Mucosa of descending colon (tissue), 3 donors: Measurements from ENCODE around the gene GEMIN4. TPM values are rescaled to one million over a fixed set of nuclear protein-coding genes. Genes with fewer than 3 reads are reported as not detected.
"Not testable (repeated sequence)": the region's sequence is repeated elsewhere in the genome, so short reads cannot be mapped to it uniquely, and the experiment has no call there.

Source experiments
- ATAC-seq: fragments of 200-7000 bp; cut with Tn5 transposase; one replicate; pipeline ENCODE4 v1.9.1; 2020; ENCODE audit warnings: mild to moderate bottlenecking, moderate library complexity
- DNase-seq, 3 donors: peaks; one replicate each; pipeline ENCODE4 v3.0.0-alpha.2; 2020
- H3K36me3 ChIP-seq: fragments of 200-600 bp; one replicate; pipeline ENCODE4 v1.8.0; 2021; ENCODE audit warnings: low read depth, mild to moderate bottlenecking
- H3K4me1 ChIP-seq: fragments of 200-600 bp; one replicate; pipeline ENCODE4 v1.8.0; 2021; ENCODE audit warnings: low read depth, mild to moderate bottlenecking
- H3K4me3 ChIP-seq: fragments of 200-600 bp; one replicate; pipeline ENCODE4 v1.8.0; 2021; ENCODE audit warnings: mild to moderate bottlenecking
- H3K9me3 ChIP-seq: fragments of 200-600 bp; one replicate; pipeline ENCODE4 v1.8.0; 2021; ENCODE audit warnings: mild to moderate bottlenecking
- CTCF ChIP-seq: fragments of 200-600 bp; IDR thresholded peaks from one replicate; pipeline ENCODE4 v1.8.0; 2022; ENCODE audit warnings: antibody characterized with exemption, mild to moderate bottlenecking
- intact Hi-C, 2 donors: fragments of 100-400 bp; cut with DNase I in 1 of 2; cut with micrococcal nuclease in 1 of 2; formaldehyde crosslinking; loops; one replicate each; pipeline versions ENCODE4 v1.11.0 to v1.11.1; 2022; cut with DNase I, micrococcal nuclease
- total RNA-seq, 3 donors: library from RNA; stranded (reverse); fragmentation: NEBNext Ultra II Directional in 2 of 3; extraction: Animal tissue kit (Norgen Biotek cat#: 25700) in 2 of 3; gene quantifications; one replicate each; pipeline versions ENCODE4 v1.2.1 to v1.2.4, GENCODE V29; 2021 to 2023
- donor health status: DM: no; HTN: no; CAD: no; lungs with moderate emphysema.
- donor health status: DM: no; HTN: no; CAD: no.
- donor health status: DM: no; HTN: yes; CAD: no.

GEMIN4 gene
- total RNA-seq, 3 donors from 2014 or later = 15.5 to 20.3 (median 16.4) TPM

- TF ChIP-seq CTCF = no peak
- DNase-seq (no peak), ATAC-seq (no peak)
- no peaks in the 10 kb centered on the region for H3K36me3 ChIP-seq
- no peaks in the 10 kb centered on the region for H3K4me1 ChIP-seq
- H3K4me3 ChIP-seq = no peak overlapping the region
- intact Hi-C loops = no loop called here
- H3K9me3 ChIP-seq = no peaks in the 10 kb centered on the region
Measured at GRCh38 chr17:773467-774312, 21.6 kb upstream of the GEMIN4 start.

DNA sequence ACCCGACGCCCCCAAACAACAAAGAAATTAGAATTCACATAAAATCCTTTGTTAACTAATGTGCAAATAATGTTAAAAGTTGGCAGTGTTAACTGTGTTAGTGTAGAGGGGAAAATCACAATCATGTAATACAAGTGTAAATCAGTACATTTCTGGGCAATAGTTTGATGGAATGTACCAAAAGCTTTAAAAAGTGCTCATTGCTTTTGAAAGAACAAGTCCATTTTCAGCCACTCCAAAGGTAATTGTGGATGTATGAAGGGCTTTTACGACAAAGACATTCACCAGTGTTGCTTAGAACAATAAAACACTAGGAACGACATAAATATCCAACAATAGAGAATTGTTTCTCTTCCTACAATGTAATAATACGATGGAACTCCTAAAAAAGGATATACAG, 21.0 kb upstream of the GEMIN4 start:
- no peaks in the 10 kb centered on the region for H3K36me3 ChIP-seq
- intact Hi-C loops = no loop called here

DNA sequence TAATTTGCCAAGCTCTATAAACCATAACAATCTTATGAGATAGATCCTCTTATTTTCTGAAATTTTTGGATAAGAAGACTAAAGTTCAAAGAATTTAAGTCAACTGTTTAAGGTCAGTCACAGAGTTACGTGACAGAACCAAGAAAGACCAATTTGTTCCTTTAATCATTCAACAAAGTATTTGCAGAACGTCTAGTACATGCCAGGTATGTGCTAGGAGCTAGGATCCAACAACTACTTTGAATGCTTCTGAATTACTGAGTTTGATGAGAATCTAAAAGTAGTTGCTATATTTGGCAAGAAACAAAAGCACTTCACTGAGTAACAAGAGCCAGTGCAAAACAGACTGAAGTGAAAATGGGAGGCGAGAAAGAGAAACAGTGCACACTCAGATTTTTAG, 15.0 kb upstream of the GEMIN4 start:
- no peak for TF ChIP-seq CTCF
- intact Hi-C loops = no loop called here
- ATAC-seq = no peak

More for the DNA sequence above, 21.0 kb upstream of the GEMIN4 start:
- TF ChIP-seq CTCF = no peak
- no peak for DNase-seq
- H3K4me3 ChIP-seq = no peak overlapping the region
- no peaks in the 10 kb centered on the region for H3K9me3 ChIP-seq
- no peaks in the 10 kb centered on the region for H3K4me1 ChIP-seq
- ATAC-seq = no peak

DNA sequence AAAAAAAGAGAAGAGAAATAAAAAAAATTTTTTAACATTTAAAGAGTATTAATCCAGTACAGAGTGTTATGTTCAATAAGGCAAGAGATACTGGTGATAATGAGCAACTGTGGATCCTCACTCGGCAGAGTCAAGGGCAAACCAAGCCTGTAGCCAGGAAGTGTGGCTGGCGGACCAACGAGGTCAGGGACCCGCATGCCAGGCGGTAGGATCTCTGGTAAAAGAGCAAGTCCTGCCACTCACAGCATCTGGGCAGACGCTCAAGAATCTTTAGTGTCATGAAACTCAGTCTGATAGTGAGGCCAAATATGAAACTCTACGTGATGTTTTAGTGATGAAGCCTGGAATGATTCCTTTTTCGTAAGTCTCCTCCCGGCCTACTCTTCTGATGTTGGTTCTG, 8.3 kb upstream of the GEMIN4 start:
- ATAC-seq (no peak), DNase-seq (no peak)
- no peaks in the 10 kb centered on the region for H3K9me3 ChIP-seq
- no peak for TF ChIP-seq CTCF
- H3K36me3 ChIP-seq = no peaks in the 10 kb centered on the region
- H3K4me1 ChIP-seq = no peaks in the 10 kb centered on the region
- intact Hi-C loops = no loop called here
- no peak overlapping the region for H3K4me3 ChIP-seq

More for the DNA sequence above, 15.0 kb upstream of the GEMIN4 start:
- no peak for DNase-seq
- no peaks in the 10 kb centered on the region for H3K9me3 ChIP-seq
- no peaks in the 10 kb centered on the region for H3K36me3 ChIP-seq
- no peaks in the 10 kb centered on the region for H3K4me1 ChIP-seq
- no peak overlapping the region for H3K4me3 ChIP-seq

- Histone ChIP-seq H3K4me1 (no peaks in the 10 kb centered on the region), H3K36me3 (no peaks in the 10 kb centered on the region), H3K4me3 (no peak overlapping the region), H3K9me3 (no peaks in the 10 kb centered on the region)
- TF ChIP-seq CTCF = no peak
- ATAC-seq (no peak), DNase-seq (no peak)
- intact Hi-C loops = no loop called here
Measured at GRCh38 chr17:759964-760363, 7.9 kb upstream of the GEMIN4 start.

- H3K4me1 ChIP-seq, H3K9me3 ChIP-seq, H3K36me3 ChIP-seq, ATAC-seq, H3K4me3 ChIP-seq, DNase-seq, intact Hi-C loops: not testable (repeated sequence)
Measured at GRCh38 chr17:756010-756567, 4.0 kb upstream of the GEMIN4 start.

- H3K9me3 ChIP-seq, H3K4me3 ChIP-seq, intact Hi-C loops, ATAC-seq, H3K36me3 ChIP-seq, DNase-seq: not testable (repeated sequence)
- H3K4me1 ChIP-seq = peaks cover 11% of the 10 kb centered on the region
Measured at GRCh38 chr17:755319-755961, 3.4 kb upstream of the GEMIN4 start.
